DLD1 (cell line): ENCODE data around the gene IL1B.

Experiments
- in situ Hi-C: cut with HindIII; loops from 2 replicates; pipeline ENCODE4 v1.10.0; 2017; ENCODE audit warnings: low sequenced_read_pairs

The IL1B gene

GRCh38 chr2:112830682-112831512 lies 5.7 kb downstream of the IL1B start:
- in situ Hi-C loops = no loop called here

GRCh38 chr2:112829961-112830681 lies 6.5 kb downstream of the IL1B start:
- in situ Hi-C loops = no loop called here

GRCh38 chr2:112829101-112829960 lies 7.2 kb downstream of the IL1B start:
- in situ Hi-C loops = no loop called here

GRCh38 chr2:112828251-112828691 lies 8.3 kb downstream of the IL1B start:
- in situ Hi-C loops = no loop called here

- in situ Hi-C loops = no loop called here
Measured at GRCh38 chr2:112827604-112828185, 8.9 kb downstream of the IL1B start.

GRCh38 chr2:112827009-112827408 lies 9.6 kb downstream of the IL1B start:
- in situ Hi-C loops = no loop called here

- in situ Hi-C loops = no loop called here
Measured at GRCh38 chr2:112825706-112826105, 10.9 kb downstream of the IL1B start.

- in situ Hi-C loops = no loop called here
Measured at GRCh38 chr2:112824694-112825085, 11.9 kb downstream of the IL1B start.

- in situ Hi-C loops = no loop called here
Measured at GRCh38 chr2:112821682-112822081, 14.9 kb downstream of the IL1B start.

GRCh38 chr2:112821142-112821541 lies 15.4 kb downstream of the IL1B start:
- in situ Hi-C loops = no loop called here

- in situ Hi-C loops = no loop called here
Measured at GRCh38 chr2:112820343-112820742, 16.2 kb downstream of the IL1B start.

GRCh38 chr2:112819081-112819480 lies 17.5 kb downstream of the IL1B start:
- in situ Hi-C loops = no loop called here

- in situ Hi-C loops = no loop called here
Measured at GRCh38 chr2:112818094-112818902, 18.3 kb downstream of the IL1B start.

GRCh38 chr2:112817082-112817689 lies 19.4 kb downstream of the IL1B start:
- in situ Hi-C loops = no loop called here

- in situ Hi-C loops = no loop called here
Measured at GRCh38 chr2:112814278-112814677, 22.3 kb downstream of the IL1B start.

GRCh38 chr2:112813280-112813966 lies 23.2 kb downstream of the IL1B start:
- in situ Hi-C loops = no loop called here

- in situ Hi-C loops = no loop called here
Measured at GRCh38 chr2:112812318-112813267, 24.0 kb downstream of the IL1B start.

GRCh38 chr2:112811841-112812306 lies 24.7 kb downstream of the IL1B start:
- in situ Hi-C loops = no loop called here
